GM18511 (cell line): ENCODE results near the gene RBM18.
A peak's percentile ranks its signal among the peaks of the same experiment; 100 is the strongest.

ENCODE experiments used
- ATAC-seq: cut with Tn5 transposase; IDR thresholded peaks from one replicate; pipeline ENCODE4 v1.9.1; 2021; ENCODE audit warnings: mild to moderate bottlenecking, moderate library complexity; ENCODE audit not compliant: unreplicated experiment

RBM18 gene

DNA sequence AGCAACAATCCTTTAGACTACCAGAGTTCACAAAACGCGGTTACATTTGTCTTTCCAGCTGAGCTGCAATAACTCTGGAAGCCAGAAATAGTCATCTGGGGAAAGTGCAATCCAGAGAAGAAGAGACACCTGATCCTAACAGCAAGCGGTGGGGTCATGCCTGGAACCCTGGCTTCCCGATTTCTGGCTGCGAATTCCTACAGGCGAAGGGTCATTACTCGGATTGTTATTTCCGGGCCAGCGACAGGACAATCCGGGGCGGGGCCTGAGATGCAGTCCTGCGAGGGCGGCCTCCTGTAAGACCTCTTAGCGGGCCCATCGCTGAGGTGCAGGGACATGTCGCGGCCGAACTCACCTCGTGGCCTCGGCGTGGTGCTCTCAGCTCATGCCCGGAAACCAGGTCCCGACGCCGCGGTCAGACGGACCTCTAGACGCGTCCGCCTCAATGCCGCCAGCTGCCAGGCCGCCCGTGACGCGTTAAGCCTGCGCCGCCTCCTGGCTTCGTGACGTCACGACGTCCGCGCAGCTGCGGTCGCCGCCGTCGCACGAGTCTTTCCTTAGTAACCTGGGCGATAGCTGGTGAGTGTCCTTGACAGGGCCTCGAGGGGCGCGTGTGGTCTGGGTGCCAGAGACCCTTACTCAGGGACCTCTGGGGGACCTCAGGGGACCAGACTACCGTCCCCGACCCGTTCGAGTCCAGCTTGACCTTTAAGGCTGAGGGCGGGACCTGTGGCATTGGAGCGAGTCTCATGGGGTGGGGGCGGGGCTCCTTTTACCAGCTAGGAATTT is at the start of gene RBM18, which contains the start of gene MRRF:
Gene RBM18 (minus strand): TSS at position 481 of the 789 bp plus-strand sequence. CDS start 3,348 bp downstream, outside the sequence.
Gene MRRF (plus strand): TSS at position 523 of the 789 bp plus-strand sequence. CDS start 6,010 bp downstream, outside the sequence.
- peak; percentile 91 for ATAC-seq

- ATAC-seq: no peak
Measured at GRCh38 chr9:122314165-122314564, 49.5 kb upstream of the RBM18 start.

GRCh38 chr9:122309861-122310260 is 45.2 kb upstream of the RBM18 start:
- ATAC-seq: no peak

- no peak for ATAC-seq
Measured at GRCh38 chr9:122307925-122308324, 43.3 kb upstream of the RBM18 start.

- ATAC-seq: no peak
Measured at GRCh38 chr9:122307061-122307460, 42.4 kb upstream of the RBM18 start.

DNA sequence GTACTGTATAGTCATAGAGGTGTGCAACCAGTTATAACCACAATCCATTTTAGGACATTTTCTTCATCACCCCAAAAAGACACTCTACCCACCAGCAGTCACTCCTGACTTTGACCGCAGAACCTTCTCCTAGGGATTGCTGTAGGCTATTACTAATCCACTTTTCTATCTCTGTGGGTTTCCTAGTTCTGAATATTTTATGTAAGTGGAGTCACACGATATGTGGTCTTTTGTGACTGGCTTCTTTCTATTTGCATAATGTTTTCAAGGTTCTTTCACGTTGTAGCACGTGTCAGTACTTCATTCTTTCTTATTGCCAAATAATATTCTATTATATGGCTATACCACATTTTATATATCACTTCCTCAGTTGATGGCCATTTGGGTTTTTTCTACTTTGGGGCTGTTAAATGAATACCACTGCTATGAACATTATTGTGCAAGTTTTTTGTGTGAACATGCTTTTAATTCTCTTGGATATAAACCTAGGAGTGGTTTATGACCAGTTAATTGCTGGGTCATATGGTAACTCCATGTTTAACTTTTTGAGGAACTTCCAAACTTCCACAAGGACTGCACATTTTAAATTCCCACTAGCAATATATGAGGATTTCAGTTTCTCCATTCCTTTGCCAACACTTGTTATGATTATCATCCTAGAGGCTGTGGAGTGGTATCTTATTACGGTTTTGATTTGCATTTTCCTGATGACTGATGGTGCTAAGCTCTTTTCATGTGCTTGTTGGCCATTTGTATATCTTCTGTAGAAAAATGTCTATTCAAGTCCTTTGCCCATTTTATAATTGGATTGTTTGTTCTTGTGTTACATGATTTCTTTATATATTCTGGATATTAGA is 37.8 kb upstream of the RBM18 start:
- no peak for ATAC-seq

DNA sequence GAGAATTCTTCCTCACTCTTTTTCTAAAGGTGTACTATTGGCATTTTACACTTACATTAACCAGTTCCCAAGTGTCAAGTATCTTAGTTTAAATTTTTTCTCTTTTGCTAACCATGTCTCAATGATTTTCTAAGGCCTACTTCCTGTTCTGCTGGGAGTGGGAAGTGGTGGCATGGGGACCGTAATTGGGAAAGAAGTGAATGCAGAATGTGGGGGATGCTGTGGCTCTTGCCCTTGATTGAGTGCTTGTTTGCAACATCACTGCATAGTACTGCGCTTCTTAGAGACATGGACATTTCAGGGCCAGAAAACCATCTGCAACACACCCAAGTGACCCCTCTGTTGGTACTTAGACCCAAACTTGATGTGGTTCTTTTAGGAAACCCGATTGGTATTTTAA is 32.9 kb upstream of the RBM18 start:
- ATAC-seq: no peak

GRCh38 chr9:122294531-122294930 is 29.9 kb upstream of the RBM18 start:
- no peak for ATAC-seq

GRCh38 chr9:122291458-122291857 is 26.8 kb upstream of the RBM18 start:
- no peak for ATAC-seq

- ATAC-seq: no peak
Measured at GRCh38 chr9:122287214-122287720, 22.6 kb upstream of the RBM18 start.

DNA sequence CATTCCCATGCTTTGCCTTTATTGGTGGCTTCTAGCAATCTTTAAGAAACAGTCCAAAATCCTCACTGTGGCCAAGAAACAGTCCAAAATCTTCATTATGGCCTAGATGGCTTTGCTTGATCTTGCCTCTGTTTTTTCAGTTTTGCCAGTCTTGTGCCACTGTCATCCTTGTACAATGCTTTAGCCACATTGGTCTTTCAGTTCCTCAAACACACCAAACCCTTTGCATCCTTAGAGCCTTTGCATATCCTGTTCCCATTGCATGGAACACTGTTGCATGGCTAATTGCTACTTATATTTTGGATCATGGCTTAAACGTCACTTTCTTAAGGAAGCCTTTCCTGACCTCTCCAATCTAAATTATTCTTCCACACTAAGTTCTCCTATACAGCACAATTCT is 22.1 kb upstream of the RBM18 start:
- ATAC-seq: no peak

- ATAC-seq: no peak
Measured at GRCh38 chr9:122281368-122281767, 16.7 kb upstream of the RBM18 start.

DNA sequence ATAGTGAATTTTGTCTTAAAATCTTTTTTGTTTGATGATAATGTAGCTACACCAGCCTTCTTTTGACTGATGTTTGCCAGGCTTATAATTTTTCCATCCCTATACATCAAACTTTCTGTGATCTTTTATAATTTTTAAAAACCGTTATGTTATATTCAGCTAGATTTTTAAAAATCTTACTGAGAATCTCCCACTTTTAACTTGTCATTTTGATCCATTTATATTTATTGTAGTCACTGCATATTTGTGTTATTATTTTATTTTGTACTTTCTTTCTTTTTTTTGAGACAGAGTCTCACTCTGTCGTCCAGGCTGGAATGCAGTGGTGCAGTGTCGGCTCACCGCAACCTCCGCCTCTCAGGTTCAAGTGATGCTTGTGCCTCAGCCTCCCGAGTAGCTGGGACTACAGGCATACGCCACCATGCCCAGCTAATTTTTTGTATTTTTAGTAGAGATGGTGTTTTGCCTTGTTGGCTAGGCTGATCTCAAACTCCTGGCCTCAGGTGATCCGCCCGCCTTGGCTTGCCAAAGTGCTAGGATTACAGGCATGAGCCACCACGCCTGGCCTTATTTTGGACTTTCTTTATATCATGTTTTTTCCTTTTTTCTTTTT is 12.8 kb upstream of the RBM18 start:
- ATAC-seq: no peak

DNA sequence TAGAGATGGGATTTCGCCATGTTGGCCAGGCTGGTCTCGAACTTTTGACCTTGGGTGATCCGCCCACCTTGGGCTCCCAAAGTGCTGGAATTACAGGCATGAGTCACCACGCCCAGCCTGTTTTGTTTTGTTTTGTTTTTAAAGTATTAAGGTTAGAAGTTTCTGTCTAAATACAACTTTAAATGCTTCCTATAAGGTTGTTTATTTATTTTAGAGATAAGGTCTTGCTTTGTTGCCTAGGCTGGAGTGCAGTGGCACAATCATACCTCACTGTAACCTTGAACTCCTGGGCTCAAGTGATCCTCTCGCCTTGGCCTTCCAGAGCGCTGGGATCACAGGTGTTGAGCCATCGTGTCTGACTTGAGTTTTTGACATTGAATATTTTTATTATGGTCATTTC is 11.5 kb upstream of the RBM18 start:
- ATAC-seq: no peak

GRCh38 chr9:122274055-122274454 is 9.4 kb upstream of the RBM18 start:
- no peak for ATAC-seq

DNA sequence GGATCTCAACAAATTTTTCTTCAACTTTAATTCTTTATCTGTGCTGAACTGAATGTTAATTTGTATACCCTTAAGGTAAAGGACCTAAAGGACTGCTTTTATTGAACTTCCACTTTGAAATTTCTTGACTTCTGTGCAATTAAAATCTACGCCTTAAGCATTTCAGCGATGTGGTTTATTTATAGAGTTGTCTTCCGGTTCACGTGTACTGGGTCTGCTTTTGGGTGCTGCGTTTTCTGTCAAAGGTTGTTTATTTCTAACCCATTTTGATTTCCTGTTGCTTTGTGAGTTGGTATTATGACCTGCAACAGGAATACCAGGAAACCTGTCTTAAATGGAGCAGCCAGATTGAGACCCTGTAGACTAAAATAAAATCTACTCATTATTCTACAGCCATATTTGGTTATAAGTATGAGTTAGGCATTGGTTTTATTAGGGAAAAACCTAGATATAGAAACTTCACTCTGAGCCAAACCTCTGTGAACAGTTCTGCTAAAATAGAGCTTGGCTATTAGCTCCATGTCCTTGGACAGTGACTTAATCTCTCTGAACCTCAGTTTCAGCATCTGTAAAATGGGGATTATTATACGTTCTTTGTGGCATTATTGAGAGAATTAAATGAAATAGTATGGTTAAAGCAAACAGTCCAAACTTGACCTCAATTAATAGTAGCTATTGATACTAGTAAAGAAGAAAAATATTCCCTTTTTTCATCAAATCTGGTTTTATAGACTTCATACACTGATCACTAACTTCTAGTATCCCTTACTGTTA is 3.6 kb upstream of the RBM18 start:
- no peak for ATAC-seq

DNA sequence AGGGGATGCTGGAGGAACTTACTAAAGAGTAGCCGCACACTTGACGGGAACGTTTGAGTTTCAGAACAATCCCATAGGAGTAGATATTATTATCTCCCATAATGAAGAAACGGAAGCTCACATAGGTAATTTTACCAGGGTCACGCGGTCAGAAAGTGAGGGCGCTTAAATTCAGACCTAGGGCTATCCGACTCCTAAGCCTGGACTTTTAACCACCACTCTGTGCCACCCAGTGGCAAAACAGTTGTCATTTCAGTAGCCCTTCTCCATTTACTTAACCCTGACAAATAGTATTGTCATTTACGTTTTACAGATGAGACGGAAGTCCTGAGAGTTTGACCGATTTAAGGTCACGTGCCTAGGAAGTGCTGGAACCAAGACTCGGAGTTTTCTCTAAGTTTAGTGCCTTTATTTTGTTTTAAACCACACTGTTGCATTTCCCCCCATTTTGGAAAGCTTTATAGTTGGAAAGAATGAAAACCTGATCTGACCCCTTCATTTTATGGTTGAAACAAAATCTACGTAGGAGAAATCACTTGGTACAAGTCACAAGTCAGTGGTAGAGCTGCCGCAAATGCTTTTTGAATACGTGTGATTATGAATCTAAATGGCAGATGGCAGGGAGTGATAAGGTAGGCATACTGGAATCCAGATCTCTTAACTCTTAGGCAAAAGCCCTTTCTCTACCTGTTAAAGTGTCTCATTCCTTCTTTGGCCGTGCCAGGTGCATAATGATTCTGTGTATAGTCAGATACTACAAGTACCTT is 692 bp upstream of the RBM18 start:
- ATAC-seq: peak; percentile 39

- ATAC-seq: peak; percentile 1
Measured at GRCh38 chr9:122263699-122264349, 816 bp downstream of the RBM18 start.

GRCh38 chr9:122262073-122262472 is 2.6 kb downstream of the RBM18 start:
- no peak for ATAC-seq
